ENCODE measurements around the gene C1orf198. TPM values are rescaled to one million over a fixed set of nuclear protein-coding genes. Genes with fewer than 3 reads are reported as not detected.
A peak's percentile ranks its signal among the peaks of the same experiment; 100 is the strongest.
"Not testable (repeated sequence)": the region's sequence is repeated elsewhere in the genome, so short reads cannot be mapped to it uniquely, and the experiment has no call there.

Gene C1orf198
- total and polyA plus RNA-seq, 4 experiments from 2014 or later = 4.2 to 5.0 (median 4.6) TPM

GRCh38 chr1:230845184-230845583 is 23.1 kb downstream of the C1orf198 start:
- H3K36me3 ChIP-seq (ENCODE audit: insufficient read depth, low read length); H3K27ac Mint-ChIP-seq; H3K4me1 Mint-ChIP-seq; H3K27me3 ChIP-seq (ENCODE audit: insufficient read depth, low read length); CTCF ChIA-PET (ENCODE audit: partially characterized antibody); H3K27me3 Mint-ChIP-seq; H3K4me3 Mint-ChIP-seq; H3K27ac ChIP-seq (ENCODE audit: low read depth, low read length); DNase-seq; POLR2A ChIA-PET (ENCODE audit: partially characterized antibody); H3K9me3 ChIP-seq (ENCODE audit: control insufficient read depth in 1 of 2, low read length in 2 of 2); H3K9me3 Mint-ChIP-seq; intact Hi-C loops (cut with micrococcal nuclease); H3K4me1 ChIP-seq (ENCODE audit: insufficient read depth, low read length); H3K4me3 ChIP-seq (ENCODE audit: low read length in 2 of 2): not testable (repeated sequence)
- H3K36me3 Mint-ChIP-seq = peaks cover 15 to 29% of the 10 kb centered on the region in 2 donors

DNA sequence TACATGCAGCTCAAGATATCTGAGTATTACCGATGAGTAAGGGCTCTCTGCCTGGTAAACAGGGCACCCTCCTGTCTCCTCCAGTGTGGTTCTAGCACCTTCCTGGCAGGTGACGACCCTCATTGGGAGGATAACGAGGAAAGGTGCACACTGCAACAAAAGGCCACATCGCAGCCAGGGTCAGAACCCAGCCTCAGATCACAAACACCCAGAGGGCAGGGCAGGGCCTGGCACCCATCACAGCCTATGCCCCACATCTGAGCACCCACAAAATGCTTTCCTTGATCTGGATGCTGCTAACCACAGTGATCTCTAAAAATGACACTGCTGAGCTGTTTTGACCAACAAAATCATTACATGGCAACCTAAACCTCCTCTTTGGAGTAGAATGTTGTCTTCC is 23.8 kb downstream of the C1orf198 start:
- intact Hi-C loops (cut with micrococcal nuclease) = no loop called here
- H3K4me1 Mint-ChIP-seq = no peaks in the 10 kb centered on the region
- H3K4me3 Mint-ChIP-seq = no peak overlapping the region
- no peaks in the 10 kb centered on the region for H3K9me3 ChIP-seq (ENCODE audit: control insufficient read depth in 1 of 2, low read length in 2 of 2)
- H3K9me3 Mint-ChIP-seq = peaks cover 0 to 2% (median 0%) of the 10 kb centered on the region in 8 donors
- peaks cover 17 to 35% of the 10 kb centered on the region in 2 donors for H3K36me3 Mint-ChIP-seq
- no peak overlapping the region for H3K27ac ChIP-seq (ENCODE audit: low read depth, low read length)
- H3K27me3 ChIP-seq (ENCODE audit: insufficient read depth, low read length) = no peaks in the 10 kb centered on the region
- H3K27me3 Mint-ChIP-seq = no peaks in the 10 kb centered on the region
- no peaks in the 10 kb centered on the region for H3K4me1 ChIP-seq (ENCODE audit: insufficient read depth, low read length)
- H3K4me3 ChIP-seq (ENCODE audit: low read length in 2 of 2) = no peak overlapping the region
- ChIA-PET POLR2A (ENCODE audit: partially characterized antibody) (no interaction called here), CTCF (ENCODE audit: partially characterized antibody) (no interaction called here)
- no peaks in the 10 kb centered on the region for H3K36me3 ChIP-seq (ENCODE audit: insufficient read depth, low read length)
- no peak overlapping the region for H3K27ac Mint-ChIP-seq
- no peak for DNase-seq

DNA sequence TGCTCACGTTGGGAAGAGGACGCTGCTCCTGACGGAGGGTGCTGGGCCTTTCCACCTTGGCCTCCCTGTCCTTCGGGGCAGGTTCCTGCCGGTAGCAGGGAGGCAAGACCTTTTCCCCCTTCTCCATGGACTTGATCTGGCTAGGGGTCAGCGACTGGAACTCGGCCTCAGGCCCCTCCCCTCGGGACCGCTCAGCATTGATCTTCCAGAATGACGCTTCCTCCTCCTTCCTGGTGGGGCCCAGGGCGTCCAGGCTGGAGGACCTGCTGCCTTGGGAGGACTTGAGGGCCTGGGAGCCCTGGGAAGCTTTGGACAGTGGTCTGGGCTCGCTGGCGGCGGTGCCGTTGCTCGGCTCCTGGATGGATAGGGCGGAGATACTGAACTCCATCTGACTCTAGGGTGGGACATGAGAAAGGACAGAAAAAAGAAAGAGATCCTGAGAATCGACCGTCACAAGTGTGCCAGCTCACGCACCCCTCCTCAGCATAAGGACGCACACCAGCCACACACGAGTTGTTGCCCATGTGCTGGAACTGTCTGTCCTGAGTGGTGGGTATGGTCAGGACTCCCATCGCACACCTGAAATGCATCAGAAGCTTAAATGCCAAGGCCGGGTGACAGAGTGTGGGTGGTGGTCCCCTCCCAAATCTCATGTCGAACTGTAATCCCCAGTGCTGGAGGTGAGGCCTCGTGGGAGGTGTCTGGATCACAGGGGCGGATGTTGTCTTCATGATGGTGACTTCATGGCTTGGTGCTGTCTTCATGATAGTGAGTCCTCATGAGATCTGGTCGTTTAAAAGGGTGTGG is 24.6 kb downstream of the C1orf198 start:
- Mint-ChIP-seq H3K4me1 (no peaks in the 10 kb centered on the region), H3K36me3 (peaks cover 24 to 43% of the 10 kb centered on the region in 2 donors), H3K27ac (no peak overlapping the region), H3K27me3 (no peaks in the 10 kb centered on the region), H3K4me3 (no peak overlapping the region), H3K9me3 (peaks cover 0 to 2% (median 0%) of the 10 kb centered on the region in 8 donors)
- ChIA-PET CTCF (ENCODE audit: partially characterized antibody) (no interaction called here), POLR2A (ENCODE audit: partially characterized antibody) (no interaction called here)
- Histone ChIP-seq H3K4me1 (ENCODE audit: insufficient read depth, low read length) (no peaks in the 10 kb centered on the region), H3K9me3 (ENCODE audit: control insufficient read depth in 1 of 2, low read length in 2 of 2) (no peaks in the 10 kb centered on the region), H3K4me3 (ENCODE audit: low read length in 2 of 2) (no peak overlapping the region), H3K27ac (ENCODE audit: low read depth, low read length) (no peak overlapping the region), H3K36me3 (ENCODE audit: insufficient read depth, low read length) (no peaks in the 10 kb centered on the region), H3K27me3 (ENCODE audit: insufficient read depth, low read length) (no peaks in the 10 kb centered on the region)
- intact Hi-C loops (cut with micrococcal nuclease) = no loop called here
- DNase-seq = no peak

DNA sequence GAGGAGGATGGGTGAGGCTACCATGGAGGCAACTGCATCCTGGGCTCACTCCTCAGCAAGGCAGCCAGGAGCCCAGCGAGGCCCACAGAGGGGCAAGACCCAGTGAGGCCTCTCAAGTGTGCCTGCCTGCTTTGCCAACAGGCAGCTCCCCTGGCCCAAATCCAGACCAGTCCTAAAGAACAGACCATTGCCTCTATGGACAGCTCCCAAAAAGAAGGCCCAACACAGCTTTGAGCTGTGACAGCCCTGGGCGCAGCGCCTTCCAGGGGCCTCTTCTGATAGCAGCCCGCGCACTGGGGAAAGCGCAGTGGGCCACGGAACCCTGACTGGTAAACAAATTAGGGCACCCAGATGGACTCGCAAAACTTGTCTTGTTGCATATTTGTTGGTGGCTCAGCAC is 25.5 kb downstream of the C1orf198 start:
- Histone ChIP-seq H3K4me3 (ENCODE audit: low read length in 2 of 2) (no peak overlapping the region), H3K9me3 (ENCODE audit: control insufficient read depth in 1 of 2, low read length in 2 of 2) (no peaks in the 10 kb centered on the region), H3K27ac (ENCODE audit: low read depth, low read length) (no peak overlapping the region), H3K36me3 (ENCODE audit: insufficient read depth, low read length) (no peaks in the 10 kb centered on the region), H3K27me3 (ENCODE audit: insufficient read depth, low read length) (no peaks in the 10 kb centered on the region), H3K4me1 (ENCODE audit: insufficient read depth, low read length) (no peaks in the 10 kb centered on the region)
- no peak for DNase-seq
- POLR2A ChIA-PET (ENCODE audit: partially characterized antibody) = no interaction called here
- Mint-ChIP-seq H3K27ac (peak overlapping the region in 1 of 7 donors; percentile 66), H3K9me3 (peaks cover 0 to 2% (median 0%) of the 10 kb centered on the region in 8 donors), H3K27me3 (no peaks in the 10 kb centered on the region), H3K4me1 (no peaks in the 10 kb centered on the region), H3K36me3 (peaks cover 25 to 52% of the 10 kb centered on the region in 2 donors), H3K4me3 (no peak overlapping the region)
- CTCF ChIA-PET (ENCODE audit: partially characterized antibody) = no interaction called here
- intact Hi-C loops (cut with micrococcal nuclease) = no loop called here

- Mint-ChIP-seq H3K27ac (no peak overlapping the region), H3K36me3 (peaks cover 24 to 48% of the 10 kb centered on the region in 2 donors)
Measured at GRCh38 chr1:230839173-230839572, 29.1 kb downstream of the C1orf198 start.

DNA sequence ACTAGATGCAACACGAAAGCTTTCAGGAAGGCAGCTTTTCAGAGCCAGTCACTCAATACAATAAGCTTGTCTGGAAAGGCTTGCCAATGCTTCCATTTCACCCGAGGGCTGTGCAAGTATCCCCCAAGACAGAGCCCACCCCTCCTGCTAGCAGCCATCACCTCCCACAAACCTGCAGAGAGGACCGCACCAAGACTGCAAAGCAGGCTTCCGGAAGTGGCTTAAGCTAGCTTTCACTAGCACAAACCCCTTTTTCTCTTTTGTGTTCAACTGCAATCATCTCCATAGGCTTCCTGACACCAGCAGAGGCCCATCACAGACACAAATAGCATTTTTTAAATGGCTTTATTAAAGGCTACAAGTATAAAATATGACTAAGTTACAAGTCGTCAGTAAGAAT is 31.5 kb downstream of the C1orf198 start:
- H3K9me3 ChIP-seq (ENCODE audit: control insufficient read depth in 1 of 2, low read length in 2 of 2) = no peaks in the 10 kb centered on the region
- POLR2A ChIA-PET (ENCODE audit: partially characterized antibody) = no interaction called here
- no peaks in the 10 kb centered on the region for H3K4me1 ChIP-seq (ENCODE audit: insufficient read depth, low read length)
- H3K27ac ChIP-seq (ENCODE audit: low read depth, low read length) = no peak overlapping the region
- H3K4me1 Mint-ChIP-seq = no peaks in the 10 kb centered on the region
- H3K27me3 Mint-ChIP-seq = peaks cover 5 to 13% of the 10 kb centered on the region in 2 donors
- H3K36me3 Mint-ChIP-seq = peaks cover 20 to 38% of the 10 kb centered on the region in 2 donors
- H3K9me3 Mint-ChIP-seq = peaks cover 0 to 5% (median 0%) of the 10 kb centered on the region in 8 donors
- CTCF ChIA-PET (ENCODE audit: partially characterized antibody) = no interaction called here
- no peak overlapping the region for H3K4me3 Mint-ChIP-seq
- no peak for DNase-seq
- H3K4me3 ChIP-seq (ENCODE audit: low read length in 2 of 2) = no peak overlapping the region
- intact Hi-C loops (cut with micrococcal nuclease) = no loop called here
- no peaks in the 10 kb centered on the region for H3K36me3 ChIP-seq (ENCODE audit: insufficient read depth, low read length)
- H3K27me3 ChIP-seq (ENCODE audit: insufficient read depth, low read length) = no peaks in the 10 kb centered on the region
- no peak overlapping the region for H3K27ac Mint-ChIP-seq

More at GRCh38 chr1:230839173-230839572, 29.1 kb downstream of the C1orf198 start:
- CTCF ChIA-PET (ENCODE audit: partially characterized antibody) = no interaction called here
- H3K27ac ChIP-seq (ENCODE audit: low read depth, low read length) = no peak overlapping the region
- no peaks in the 10 kb centered on the region for H3K4me1 ChIP-seq (ENCODE audit: insufficient read depth, low read length)
- no peaks in the 10 kb centered on the region for H3K36me3 ChIP-seq (ENCODE audit: insufficient read depth, low read length)
- no peaks in the 10 kb centered on the region for H3K4me1 Mint-ChIP-seq
- H3K9me3 ChIP-seq (ENCODE audit: control insufficient read depth in 1 of 2, low read length in 2 of 2) = no peaks in the 10 kb centered on the region
- no peaks in the 10 kb centered on the region for H3K27me3 ChIP-seq (ENCODE audit: insufficient read depth, low read length)
- H3K4me3 Mint-ChIP-seq = no peak overlapping the region
- POLR2A ChIA-PET (ENCODE audit: partially characterized antibody) = no interaction called here
- intact Hi-C loops (cut with micrococcal nuclease) = no loop called here
- H3K4me3 ChIP-seq (ENCODE audit: low read length in 2 of 2) = no peak overlapping the region
- peaks cover 0 to 2% (median 0%) of the 10 kb centered on the region in 8 donors for H3K9me3 Mint-ChIP-seq
- peaks cover 0 to 7% of the 10 kb centered on the region in 2 donors for H3K27me3 Mint-ChIP-seq
- DNase-seq = no peak

- intact Hi-C loops (cut with micrococcal nuclease) = no loop called here
- POLR2A ChIA-PET (ENCODE audit: partially characterized antibody) = no interaction called here
Measured at GRCh38 chr1:230836347-230836746, 32.0 kb downstream of the C1orf198 start.

More at GRCh38 chr1:230836347-230836746, 32.0 kb downstream of the C1orf198 start:
- no peak overlapping the region for H3K4me3 ChIP-seq (ENCODE audit: low read length in 2 of 2)
- CTCF ChIA-PET (ENCODE audit: partially characterized antibody) = no interaction called here
- no peaks in the 10 kb centered on the region for H3K27me3 ChIP-seq (ENCODE audit: insufficient read depth, low read length)
- Mint-ChIP-seq H3K4me1 (no peaks in the 10 kb centered on the region), H3K27ac (no peak overlapping the region), H3K4me3 (no peak overlapping the region), H3K9me3 (peaks cover 0 to 8% (median 0%) of the 10 kb centered on the region in 8 donors), H3K36me3 (peaks cover 17 to 36% of the 10 kb centered on the region in 2 donors), H3K27me3 (peaks cover 6 to 13% of the 10 kb centered on the region in 2 donors)
- DNase-seq = no peak
- H3K4me1 ChIP-seq (ENCODE audit: insufficient read depth, low read length) = no peaks in the 10 kb centered on the region
- H3K9me3 ChIP-seq (ENCODE audit: control insufficient read depth in 1 of 2, low read length in 2 of 2) = no peaks in the 10 kb centered on the region
- no peaks in the 10 kb centered on the region for H3K36me3 ChIP-seq (ENCODE audit: insufficient read depth, low read length)
- no peak overlapping the region for H3K27ac ChIP-seq (ENCODE audit: low read depth, low read length)

All from CD4-positive, alpha-beta memory T cell (primary cell).